ENCODE measurements around the gene MAGEA11.

GRCh38 chrX:149762696-149763614 is 51.1 kb downstream of the MAGEA11 start:
- TF ChIP-seq CTCF (IDR thresholded peaks at IDR 0.05; ENCODE audit: low read depth, low read length): no peak
- no peak for TF ChIP-seq EZH2phosphoT487 (IDR thresholded peaks at IDR 0.05; ENCODE audit: low read depth)
